GM21367 (cell line): Measurements from ENCODE around the gene ARHGEF10L.

Experiments
- ATAC-seq: cut with Tn5 transposase; IDR thresholded peaks from one replicate; pipeline ENCODE4 v1.9.1; 2021; ENCODE audit not compliant: unreplicated experiment

Gene ARHGEF10L

DNA sequence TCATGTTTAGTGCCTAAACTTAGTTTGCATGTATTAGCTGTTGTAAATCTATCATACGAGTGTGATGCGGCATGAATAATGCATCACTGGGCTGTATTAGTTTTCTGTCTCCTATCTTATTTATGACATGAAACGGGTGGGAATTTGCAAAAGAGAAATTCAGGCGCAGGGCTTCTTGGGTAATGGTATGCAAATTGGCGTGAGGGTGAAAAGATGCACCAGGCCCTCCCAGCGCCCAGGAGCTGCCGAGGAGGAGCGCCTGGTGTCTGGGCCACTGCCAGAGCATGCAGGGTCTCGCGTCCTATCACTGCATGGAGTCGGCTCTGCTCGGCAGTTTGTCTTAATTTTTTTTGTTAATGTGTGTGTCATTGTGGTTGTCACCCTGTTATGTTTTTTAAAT is 132.7 kb downstream of the ARHGEF10L start:
- ATAC-seq: no peak

GRCh38 chr1:17673329-17674072 is 134.0 kb downstream of the ARHGEF10L start:
- no peak for ATAC-seq

GRCh38 chr1:17674726-17675500 is 135.4 kb downstream of the ARHGEF10L start:
- no peak for ATAC-seq

DNA sequence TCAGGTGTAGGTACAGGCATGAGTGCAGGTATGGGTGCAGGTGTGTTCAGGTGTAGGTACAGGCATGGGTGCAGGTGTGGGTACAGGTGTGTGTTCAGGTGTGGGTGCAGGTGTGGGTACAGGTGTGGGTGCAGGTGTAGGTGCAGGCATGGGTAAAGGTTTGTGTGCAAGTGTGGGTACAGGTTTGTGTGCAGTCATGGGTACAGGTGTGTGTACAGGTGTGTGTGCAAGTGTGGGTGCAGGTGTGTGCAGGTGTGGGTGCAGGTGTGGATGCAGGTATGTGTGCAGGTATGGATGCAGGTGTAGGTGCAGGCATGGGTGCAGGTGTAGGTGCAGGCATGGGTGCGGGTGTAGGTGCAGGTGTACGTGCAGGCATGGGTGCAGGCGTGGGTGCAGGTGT is 136.2 kb downstream of the ARHGEF10L start:
- ATAC-seq: no peak

- ATAC-seq: no peak
Measured at GRCh38 chr1:17676387-17677060, 137.0 kb downstream of the ARHGEF10L start.

- no peak for ATAC-seq
Measured at GRCh38 chr1:17678011-17678410, 138.5 kb downstream of the ARHGEF10L start.

- ATAC-seq: no peak
Measured at GRCh38 chr1:17679856-17680255, 140.4 kb downstream of the ARHGEF10L start.

DNA sequence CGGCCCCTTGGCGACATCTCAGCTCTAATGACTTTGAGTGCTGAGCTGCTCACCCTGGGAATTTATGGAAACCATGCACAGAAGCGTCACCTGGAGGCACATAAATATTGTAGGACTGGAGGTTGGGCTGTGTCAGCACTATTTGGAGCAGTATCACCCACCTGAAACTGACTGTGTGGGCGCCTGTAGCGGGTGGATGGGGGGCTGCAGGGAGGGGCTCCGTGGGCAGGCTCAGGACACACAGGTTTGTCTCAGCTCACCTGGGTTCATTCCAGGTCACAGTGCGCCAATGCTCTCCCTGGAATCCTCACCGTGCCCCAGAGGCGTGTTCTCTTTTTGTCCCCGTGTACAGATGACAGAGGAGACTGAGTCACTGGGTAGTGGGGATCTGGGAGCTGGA is 140.8 kb downstream of the ARHGEF10L start:
- no peak for ATAC-seq

DNA sequence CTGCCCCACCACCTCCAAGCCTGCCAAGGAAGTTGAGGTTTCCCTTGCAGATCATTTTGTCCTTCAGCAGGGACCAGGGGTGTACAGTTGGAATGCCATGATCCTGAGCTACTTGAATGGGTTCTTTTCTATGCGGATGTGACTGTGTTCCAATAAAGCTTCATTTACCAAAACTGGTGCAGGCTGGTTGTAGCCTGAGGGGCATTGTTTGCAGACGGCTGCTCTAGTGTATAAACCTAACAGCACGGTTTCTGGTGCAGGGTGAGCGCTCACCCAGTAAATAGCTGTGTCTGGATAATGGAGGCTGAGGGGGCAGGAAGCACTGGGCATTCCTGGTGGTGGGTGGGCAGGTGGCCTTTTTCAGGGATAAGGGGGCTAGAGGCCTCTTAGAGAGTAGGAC is 142.9 kb downstream of the ARHGEF10L start:
- no peak for ATAC-seq

DNA sequence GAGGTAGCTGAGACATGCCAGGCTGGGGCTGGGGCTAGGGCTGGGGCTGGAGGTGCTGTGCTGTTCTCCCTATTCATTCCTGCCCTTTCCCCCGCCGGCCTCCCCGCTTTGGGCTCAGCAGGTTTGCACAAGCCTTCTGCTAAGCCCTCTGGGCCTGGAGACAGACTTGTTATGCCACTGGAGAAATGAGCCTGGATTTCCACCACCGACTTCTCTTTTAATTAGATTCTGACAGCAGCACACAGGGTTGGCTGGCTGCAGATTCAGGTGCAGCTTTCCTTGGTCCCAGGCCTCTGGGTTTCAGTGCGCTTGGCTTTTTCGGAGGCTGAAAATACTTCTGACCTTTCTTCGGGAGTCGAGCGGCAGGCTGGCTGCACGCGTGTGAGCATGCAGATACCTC is 144.1 kb downstream of the ARHGEF10L start:
- no peak for ATAC-seq

GRCh38 chr1:17684810-17685209 is 145.3 kb downstream of the ARHGEF10L start:
- ATAC-seq: no peak

- ATAC-seq: no peak
Measured at GRCh38 chr1:17686258-17686657, 146.8 kb downstream of the ARHGEF10L start.

DNA sequence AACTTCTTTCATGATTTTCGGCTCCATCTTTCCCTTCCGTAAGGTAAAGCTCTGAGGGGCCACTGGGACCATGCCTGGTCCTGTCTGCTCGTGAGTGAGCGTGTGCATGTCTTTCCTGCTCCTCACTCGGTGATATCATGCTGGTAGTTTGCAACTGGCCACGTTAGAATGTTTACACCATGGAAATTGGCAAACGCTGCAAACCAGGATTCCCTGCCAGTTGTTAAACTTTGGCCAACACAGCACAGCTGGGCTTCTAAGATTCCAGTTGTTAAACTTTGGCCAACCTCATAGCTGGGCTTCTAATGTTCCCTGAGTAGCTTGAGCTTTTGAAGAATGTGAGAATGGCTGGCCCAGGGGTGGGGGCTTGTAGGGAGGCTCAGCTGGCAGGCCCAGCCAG is 147.6 kb downstream of the ARHGEF10L start:
- no peak for ATAC-seq

DNA sequence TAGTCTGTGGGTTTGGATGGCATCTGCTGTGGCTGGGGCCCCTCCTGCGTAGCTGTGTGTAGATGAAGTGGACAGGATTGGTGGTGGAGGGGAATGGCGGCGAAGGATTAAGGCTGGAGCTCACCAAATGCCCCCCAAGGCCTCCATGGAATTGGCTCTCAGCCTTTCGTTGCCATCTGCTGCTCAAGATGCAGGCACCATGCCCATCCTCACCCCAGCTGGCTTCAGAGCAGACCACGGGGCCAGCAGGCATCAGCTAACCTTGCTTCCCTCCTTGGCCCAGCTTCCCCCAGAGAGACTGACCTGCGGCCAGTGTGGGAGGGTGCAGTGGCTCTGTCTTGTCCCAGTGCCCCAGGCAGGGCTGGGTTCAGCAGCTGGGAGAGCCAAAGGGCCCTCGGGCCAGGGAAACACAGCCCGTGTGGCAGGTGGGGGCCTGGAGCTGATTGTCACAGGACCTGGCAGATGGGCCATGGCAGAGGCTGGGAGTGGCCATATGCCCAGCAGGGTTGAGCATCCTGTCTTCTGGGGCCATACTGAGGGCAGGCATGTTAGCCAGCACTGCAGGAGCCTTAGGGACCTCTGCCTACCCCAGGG is 148.8 kb downstream of the ARHGEF10L start:
- no peak for ATAC-seq

GRCh38 chr1:17689011-17689410 is 149.5 kb downstream of the ARHGEF10L start:
- no peak for ATAC-seq

DNA sequence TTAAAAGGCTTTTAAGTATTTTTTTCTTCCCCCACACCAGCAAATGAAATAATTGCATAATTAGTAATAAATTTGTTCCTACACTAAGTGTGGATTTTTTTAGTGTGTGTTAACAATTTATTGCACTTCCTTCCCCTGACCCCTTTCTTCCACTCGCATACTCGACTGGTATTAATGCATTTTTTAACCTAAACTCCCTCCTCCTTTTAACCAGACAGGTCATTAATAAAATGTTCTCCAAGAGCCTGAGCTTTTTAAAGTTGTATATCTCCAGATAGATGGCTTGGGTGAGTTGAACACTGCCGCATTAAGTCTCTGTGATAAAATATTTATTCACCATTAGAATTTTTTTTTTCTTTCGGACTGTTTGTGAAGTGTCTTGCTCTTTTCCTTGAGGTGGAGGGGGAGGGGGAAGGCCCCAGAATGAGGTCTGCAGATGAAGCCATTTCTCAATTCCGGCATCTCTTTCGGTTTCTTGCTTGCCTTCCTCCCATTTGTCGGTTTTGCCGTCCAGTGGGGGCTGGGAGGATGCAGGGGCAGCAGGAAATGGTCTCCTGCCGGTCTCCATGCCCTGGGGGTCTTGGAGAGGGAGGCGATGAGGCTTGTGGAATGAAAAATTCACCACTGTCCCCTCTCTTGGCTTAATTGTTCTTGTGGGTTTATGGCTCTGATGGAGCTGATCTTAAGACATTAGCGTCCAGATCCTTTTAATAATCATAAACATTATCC is 151.6 kb downstream of the ARHGEF10L start:
- no peak for ATAC-seq

DNA sequence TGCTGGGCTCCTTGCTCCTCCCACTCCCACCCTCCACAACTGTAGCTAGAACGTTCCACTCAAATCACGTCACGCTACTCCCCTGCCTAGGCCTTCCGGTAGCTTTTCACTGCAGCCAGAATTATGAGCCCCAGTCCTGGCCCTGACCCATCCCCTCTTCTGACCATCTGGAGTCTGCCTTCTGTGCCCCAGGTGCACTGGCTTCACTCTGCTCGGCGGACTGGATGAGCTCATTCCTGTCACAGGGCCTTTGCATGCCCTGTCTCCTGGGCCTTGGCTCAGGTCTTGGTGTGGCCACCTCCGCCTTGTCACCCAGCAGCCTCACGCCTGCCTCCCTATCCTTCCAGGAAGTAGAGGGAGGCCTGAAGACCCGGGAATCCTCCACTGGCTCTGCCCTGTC is 153.1 kb downstream of the ARHGEF10L start:
- ATAC-seq: no peak

GRCh38 chr1:17696417-17697301 is 157.2 kb downstream of the ARHGEF10L start:
- ATAC-seq: no peak

GRCh38 chr1:17697458-17697857 is 158.0 kb downstream of the ARHGEF10L start:
- no peak for ATAC-seq

DNA sequence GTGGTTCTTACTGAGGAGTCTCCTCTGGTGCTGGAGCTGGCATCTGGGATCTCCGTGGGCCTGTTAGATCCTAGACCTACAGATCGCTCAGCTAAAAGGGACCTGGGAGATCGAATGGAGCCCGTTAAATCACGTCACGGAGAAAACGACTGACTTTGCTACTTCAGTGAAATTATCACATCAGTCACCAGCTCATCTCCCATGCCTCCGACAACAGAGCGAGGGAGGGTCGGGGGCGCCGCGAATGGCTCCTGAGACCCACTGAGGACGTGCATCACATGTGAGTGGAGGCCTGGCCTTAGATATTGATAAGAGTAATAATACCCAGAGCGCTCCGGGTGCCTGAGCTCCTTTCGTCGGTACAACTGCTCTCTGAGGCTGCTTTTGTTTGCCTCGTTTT is 160.1 kb downstream of the ARHGEF10L start:
- no peak for ATAC-seq
